CMK (cell line): ENCODE measurements around the gene EVA1B.

Experiments
- DNase-seq: peaks from one replicate; pipeline ENCODE4 v3.0.0-alpha.2; 2010; ENCODE audit warnings: low read depth

The EVA1B gene

GRCh38 chr1:36346741-36347370 is 23.4 kb upstream of the EVA1B start:
- no peak for DNase-seq

DNA sequence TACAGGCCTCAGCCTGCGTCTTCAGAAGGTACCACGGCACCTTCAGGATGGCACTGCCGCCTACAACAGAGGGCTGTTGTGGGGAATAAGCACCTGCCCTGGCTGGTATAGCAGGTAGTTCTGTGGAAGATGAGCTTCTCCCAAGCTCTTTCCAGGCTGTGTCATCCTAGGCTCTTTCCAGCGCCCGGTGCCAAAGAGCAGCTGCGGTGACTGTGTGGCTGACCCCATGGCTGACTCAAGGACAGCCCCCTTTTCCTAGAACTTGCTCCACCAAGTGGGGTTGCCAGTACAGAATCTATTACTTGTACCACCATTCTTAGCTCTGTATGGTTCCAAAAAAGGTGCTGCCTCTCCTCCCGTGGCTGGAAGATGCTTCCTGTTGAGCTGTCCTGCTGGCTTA is 21.9 kb upstream of the EVA1B start:
- DNase-seq, result no peak

GRCh38 chr1:36344395-36344680 is 20.9 kb upstream of the EVA1B start:
- no peak for DNase-seq

DNA sequence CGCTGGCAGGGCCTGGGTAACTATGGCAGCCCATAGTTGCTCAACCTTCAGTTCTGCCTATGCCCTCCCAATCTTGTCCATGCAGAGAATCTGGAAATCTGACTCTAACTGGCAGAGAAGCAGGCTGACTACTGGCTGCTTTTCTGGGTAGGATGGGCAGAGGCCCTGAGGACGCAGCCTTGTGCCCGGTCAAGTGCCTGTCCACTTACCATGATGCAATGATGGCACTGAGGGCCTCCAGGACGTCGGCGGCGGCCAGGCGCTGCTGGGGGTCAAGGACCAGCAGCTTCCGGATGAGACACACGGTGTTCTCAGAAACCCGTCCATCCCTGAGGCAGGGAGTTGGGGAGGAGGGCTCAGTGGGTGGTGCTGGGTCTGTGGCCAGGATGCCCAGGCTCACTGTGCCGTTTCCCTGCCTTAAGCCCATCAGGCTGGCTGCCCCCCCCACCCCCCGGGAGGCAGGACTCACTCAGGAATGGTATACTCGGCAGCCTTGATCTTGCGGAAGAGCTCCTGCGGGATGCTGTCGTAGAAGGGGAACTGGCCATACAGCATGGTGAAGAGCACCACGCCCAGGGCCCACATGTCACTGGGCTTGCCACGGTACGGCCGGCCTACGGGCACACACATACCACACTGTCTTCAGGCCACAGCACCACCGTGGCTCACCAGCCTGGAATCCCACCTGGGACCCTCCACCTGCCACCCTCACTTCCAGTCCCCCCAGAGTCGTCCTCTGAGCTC is 20.4 kb upstream of the EVA1B start:
- no peak for DNase-seq

DNA sequence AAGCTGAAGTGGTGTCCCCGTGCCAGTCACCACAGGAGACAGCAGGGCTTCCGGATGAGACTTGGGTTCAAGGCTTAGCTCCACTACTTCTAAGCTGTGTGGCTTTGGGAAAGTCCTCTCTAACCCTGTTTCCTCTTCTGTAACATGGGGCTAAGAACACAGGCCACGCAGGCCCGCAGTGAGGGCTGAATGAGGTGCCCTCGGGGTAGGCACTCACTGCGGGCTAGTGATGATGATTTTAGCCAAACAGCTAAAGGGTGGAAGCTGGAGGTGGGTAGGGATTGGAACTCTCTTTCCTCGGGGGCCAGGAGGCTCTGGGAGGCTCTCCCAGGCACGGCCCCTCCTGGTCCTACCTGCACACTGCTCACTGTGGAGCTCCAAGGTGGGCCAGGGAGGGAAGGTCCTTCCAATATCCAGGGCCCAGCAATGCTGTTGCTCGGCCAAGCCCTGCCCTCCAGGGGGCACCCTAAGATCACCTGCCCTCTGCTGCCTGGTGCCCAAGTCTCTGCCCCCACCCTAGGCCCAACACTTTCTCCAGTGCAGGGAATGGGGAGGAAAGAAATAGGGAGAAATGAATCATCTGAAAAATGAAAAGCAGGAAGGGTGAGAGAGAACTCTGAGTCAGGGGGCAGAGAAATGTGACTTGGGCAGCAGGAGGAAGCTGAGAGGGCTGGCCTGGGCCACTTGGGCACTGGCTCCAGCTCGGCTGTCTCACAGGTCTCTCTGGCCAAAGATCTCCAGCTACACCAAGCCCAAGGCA is 19.2 kb upstream of the EVA1B start:
- DNase-seq, result no peak

DNA sequence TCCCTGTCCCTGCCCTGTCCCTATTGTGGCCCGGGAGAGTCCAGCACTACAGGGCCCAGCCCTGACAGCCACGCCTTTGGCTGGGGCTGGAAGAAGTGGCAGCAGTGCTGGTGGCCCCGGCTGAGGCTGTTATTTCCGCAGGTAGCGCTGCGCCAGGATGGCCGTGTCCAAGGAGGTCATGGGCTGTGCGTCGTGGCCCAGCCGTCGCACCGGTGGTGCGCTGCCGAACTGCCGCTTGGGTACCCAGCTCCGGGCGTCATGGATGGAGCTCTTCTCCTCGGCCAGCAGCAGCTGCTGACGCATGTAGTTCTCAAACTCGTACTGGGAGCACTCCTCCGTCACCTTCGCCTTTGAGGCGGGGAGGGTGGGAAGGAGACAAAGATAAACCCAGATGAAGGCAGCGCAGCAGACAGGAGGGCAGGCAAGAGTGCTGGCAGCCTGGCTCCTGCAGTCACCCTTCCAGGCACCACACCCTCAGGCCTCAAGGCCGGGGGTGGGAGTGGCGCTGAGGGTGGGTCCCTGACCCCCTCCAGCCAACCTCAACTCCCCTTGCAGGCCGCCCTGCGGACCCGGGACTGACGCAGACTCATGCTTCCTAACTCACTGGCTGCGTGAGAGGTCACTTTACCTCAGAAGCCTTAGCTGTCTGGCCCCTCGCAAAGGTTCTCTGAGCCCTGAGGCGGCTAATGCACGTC is 18.3 kb upstream of the EVA1B start:
- DNase-seq, result no peak

- no peak for DNase-seq
Measured at GRCh38 chr1:36339615-36340014, 16.2 kb upstream of the EVA1B start.

DNA sequence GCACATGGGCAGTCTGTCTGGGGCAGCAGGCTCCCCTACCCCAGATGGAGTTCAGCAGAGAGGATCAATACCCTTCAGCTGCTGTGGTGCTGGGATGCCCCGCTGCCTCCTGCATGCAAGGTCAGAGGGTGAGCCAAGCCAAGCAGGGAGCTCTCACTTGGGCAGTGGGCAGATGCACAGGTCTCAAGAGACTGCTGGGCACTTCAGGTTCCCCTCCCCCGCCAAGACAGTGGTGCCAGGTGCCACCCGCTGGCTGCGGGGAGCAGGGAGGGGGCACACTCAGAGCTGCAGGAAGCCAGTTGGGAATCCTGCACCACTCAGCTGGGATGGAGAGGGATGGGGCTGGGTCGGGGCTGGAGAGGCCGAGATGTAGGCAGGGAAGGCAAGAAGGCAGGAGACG is 15.8 kb upstream of the EVA1B start:
- no peak for DNase-seq

GRCh38 chr1:36337830-36338229 is 14.4 kb upstream of the EVA1B start:
- DNase-seq, result no peak

- no peak for DNase-seq
Measured at GRCh38 chr1:36330940-36331339, 7.5 kb upstream of the EVA1B start.

GRCh38 chr1:36329817-36330216 is 6.4 kb upstream of the EVA1B start:
- no peak for DNase-seq

DNA sequence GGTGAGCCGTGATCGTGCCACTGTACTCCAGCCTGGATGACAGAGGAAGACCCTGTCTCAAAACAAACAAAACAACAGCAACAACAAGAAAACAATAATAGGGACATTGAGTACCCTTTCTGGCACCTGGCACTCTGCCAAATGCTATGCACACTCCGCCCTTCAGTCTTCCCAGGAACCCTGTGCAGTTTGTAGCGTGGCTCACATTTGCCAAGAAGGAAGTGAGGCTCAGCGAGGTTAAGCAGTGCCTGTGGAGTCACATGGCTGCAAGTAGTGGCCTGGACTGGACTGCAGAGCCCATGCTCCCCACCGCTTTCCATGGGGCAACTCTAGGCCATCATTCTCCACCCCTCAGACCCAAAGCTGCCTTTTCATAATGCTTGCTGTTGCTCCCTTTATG is 5.3 kb upstream of the EVA1B start:
- no peak for DNase-seq

GRCh38 chr1:36328088-36328480 is 4.6 kb upstream of the EVA1B start:
- DNase-seq, result no peak

DNA sequence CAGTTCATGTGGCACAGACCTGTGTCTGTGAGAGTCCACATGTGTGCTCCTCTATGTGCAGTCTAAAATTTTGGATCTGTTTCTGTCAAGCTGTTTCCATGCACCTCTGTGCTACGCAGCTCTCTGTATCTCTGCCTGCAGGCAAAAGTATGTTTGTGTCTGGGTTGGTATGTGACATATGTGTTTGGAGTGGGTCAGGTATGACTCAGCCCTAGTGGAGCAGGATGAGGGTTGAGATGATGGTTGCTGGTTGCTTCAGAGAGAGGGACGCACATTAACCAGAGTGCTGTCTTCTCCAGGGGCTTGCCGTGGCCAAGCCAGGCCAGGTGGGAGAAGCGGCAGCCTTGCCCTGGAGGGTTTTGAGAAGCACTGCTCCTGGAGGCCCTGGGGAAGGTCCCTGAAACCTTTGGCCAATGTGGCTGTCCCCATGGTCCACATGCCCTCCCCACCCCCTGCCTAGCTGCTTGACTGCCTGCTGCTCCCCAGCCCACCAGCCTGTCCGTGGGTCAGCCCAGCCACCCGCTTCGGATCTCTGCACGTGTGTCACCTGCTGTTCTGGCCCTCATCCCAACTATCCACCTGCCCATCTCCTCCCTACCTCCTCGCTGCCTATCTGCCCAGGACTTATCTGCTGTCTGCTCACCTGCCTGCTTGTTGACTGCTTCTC is 4.1 kb upstream of the EVA1B start:
- DNase-seq, result no peak

GRCh38 chr1:36326499-36326898 is 3.1 kb upstream of the EVA1B start:
- DNase-seq, result no peak

DNA sequence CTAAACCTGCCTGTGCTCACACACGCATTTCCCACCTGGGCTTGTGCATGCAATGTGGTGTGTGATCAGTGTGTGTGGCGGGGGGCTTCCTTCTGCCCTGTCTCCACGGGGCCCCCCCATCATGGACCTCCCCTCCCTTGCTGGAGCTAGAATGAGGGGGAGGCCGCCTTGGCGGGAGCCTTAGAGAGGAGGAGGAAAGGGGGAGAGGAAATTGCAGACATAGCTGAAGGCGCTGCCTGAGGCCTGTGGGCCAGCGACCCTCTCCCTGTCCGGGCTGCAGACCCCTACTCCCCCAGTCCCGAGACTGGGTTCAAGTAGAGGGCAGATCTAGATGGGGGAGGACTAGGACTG is 883 bp upstream of the EVA1B start:
- no peak for DNase-seq

GRCh38 chr1:36322786-36323635 is 434 bp downstream of the EVA1B start:
- no peak for DNase-seq

DNA sequence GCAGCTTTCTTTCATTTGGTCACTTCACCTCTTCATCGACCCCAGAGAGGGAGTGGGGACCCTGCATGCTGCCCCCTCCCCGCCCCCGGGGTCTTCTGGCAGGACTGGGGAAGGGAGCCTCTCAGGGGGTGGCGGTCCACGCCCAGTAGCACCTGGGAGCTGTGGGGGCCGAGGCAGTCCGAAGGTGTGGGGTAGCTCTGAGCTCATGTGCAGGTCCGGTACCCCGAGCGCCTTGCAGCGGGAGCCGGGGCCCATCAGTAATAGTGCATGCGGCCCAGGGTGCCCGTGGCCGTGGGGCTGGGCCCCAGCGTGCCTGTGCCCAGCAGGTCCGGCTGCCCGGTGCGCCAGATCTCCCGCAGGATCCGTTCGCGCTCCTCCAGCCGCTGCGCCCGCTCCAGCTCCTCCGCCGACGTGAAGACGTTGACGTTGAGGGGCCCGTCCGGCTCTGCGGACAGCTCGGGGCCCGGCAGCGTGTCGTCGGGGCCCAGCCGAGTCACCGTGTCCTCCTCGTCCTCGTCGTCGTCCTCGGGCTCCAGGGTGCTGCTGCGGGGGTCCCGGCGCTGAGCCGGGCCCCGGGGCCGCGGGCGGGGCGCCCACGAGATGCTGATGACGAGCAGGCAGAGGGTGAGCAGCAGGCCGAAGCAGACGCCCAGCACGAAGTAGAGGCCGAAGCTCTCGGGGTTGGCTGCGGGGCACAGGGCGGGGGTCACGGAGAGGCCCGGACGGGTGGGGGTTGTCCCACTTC is 1.2 kb downstream of the EVA1B start:
- no peak for DNase-seq

DNA sequence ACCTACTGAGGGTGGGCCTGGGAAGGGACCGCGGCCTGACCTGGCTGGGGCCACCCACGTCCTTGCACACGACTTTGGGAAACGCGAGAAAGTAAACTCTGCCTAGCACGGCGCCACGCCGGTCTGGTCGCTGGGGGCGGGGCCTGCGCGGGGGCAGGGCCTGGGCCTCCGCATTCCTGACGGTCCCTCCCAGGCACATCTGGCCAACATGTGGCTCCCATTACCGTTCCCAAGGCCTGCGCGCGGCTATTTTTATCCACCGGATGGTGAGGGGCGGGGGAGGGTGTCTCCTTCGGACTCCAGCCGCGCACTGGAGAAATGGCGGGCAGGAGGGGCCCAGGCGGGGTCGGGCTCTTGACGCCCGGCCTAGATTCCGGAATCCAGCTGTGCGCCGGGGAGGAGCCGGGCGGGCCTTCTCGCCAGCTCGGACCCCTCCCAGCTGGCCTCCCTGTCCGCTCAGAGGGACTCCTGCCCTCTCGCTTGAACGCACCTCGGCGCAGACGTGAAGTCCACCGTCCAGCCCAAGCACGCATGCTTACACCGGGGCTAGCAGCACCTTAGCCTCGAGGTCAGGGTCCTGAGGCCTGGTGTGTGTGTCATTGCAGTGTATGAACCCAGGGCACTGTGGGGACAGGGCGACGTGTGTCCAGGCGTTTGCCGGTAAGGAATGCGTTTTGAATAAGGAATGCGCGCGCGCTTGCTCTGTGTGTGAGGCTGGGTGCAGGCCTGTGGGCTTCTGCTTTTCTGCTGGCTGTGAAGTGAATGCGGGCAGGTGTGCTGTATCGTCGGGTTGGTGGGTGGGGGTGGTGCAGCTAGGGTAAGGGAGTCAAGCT is 2.1 kb downstream of the EVA1B start:
- DNase-seq, result no peak

GRCh38 chr1:36320767-36321118 is 2.7 kb downstream of the EVA1B start:
- no peak for DNase-seq
